Measurements from ENCODE around the gene MUC5B.

The MUC5B gene

GRCh38 chr11:1271406-1271805 is 48.5 kb downstream of the MUC5B start:
- Histone ChIP-seq H3K27me3 (ENCODE audit: low read depth, low read length) (no peaks in the 10 kb centered on the region), H3K4me3 (ENCODE audit: low read depth in 1 of 2, low read length in 2 of 2) (no peak overlapping the region), H3K36me3 (ENCODE audit: control insufficient read depth in 1 of 2, insufficient read depth in 2 of 2, low read length in 2 of 2) (peaks cover 1 to 23% of the 10 kb centered on the region in 2 donors), H3K27ac (ENCODE audit: low read length) (no peak overlapping the region), H3K4me1 (ENCODE audit: control insufficient read depth in 1 of 2, insufficient read depth in 2 of 2, low read length in 2 of 2) (peaks cover 0 to 6% of the 10 kb centered on the region in 2 donors), H3K9me3 (ENCODE audit: control insufficient read depth in 1 of 2, low read length in 2 of 2) (no peaks in the 10 kb centered on the region)

- H3K27me3 ChIP-seq (ENCODE audit: low read depth, low read length), result no peaks in the 10 kb centered on the region
- peaks cover 0 to 11% of the 10 kb centered on the region in 2 donors for H3K4me1 ChIP-seq (ENCODE audit: control insufficient read depth in 1 of 2, insufficient read depth in 2 of 2, low read length in 2 of 2)
- no peak overlapping the region for H3K4me3 ChIP-seq (ENCODE audit: low read depth in 1 of 2, low read length in 2 of 2)
- H3K27ac ChIP-seq (ENCODE audit: low read length), result no peak overlapping the region
- no peaks in the 10 kb centered on the region for H3K9me3 ChIP-seq (ENCODE audit: control insufficient read depth in 1 of 2, low read length in 2 of 2)
- peaks cover 6 to 28% of the 10 kb centered on the region in 2 donors for H3K36me3 ChIP-seq (ENCODE audit: control insufficient read depth in 1 of 2, insufficient read depth in 2 of 2, low read length in 2 of 2)
Measured at GRCh38 chr11:1271927-1272326, 49.1 kb downstream of the MUC5B start.

- Histone ChIP-seq H3K9me3 (ENCODE audit: control insufficient read depth in 1 of 2, low read length in 2 of 2) (no peaks in the 10 kb centered on the region), H3K27ac (ENCODE audit: low read length) (no peak overlapping the region), H3K36me3 (ENCODE audit: control insufficient read depth in 1 of 2, insufficient read depth in 2 of 2, low read length in 2 of 2) (peaks cover 6 to 34% of the 10 kb centered on the region in 2 donors), H3K4me3 (ENCODE audit: low read depth in 1 of 2, low read length in 2 of 2) (no peak overlapping the region), H3K4me1 (ENCODE audit: control insufficient read depth in 1 of 2, insufficient read depth in 2 of 2, low read length in 2 of 2) (peaks cover 0 to 11% of the 10 kb centered on the region in 2 donors), H3K27me3 (ENCODE audit: low read depth, low read length) (no peaks in the 10 kb centered on the region)
Measured at GRCh38 chr11:1272531-1272930, 49.7 kb downstream of the MUC5B start.

- peaks cover 6 to 51% of the 10 kb centered on the region in 2 donors for H3K36me3 ChIP-seq (ENCODE audit: control insufficient read depth in 1 of 2, insufficient read depth in 2 of 2, low read length in 2 of 2)
- peaks cover 0 to 11% of the 10 kb centered on the region in 2 donors for H3K4me1 ChIP-seq (ENCODE audit: control insufficient read depth in 1 of 2, insufficient read depth in 2 of 2, low read length in 2 of 2)
- H3K27ac ChIP-seq (ENCODE audit: low read length), result no peak overlapping the region
- H3K27me3 ChIP-seq (ENCODE audit: low read depth, low read length), result no peaks in the 10 kb centered on the region
- H3K9me3 ChIP-seq (ENCODE audit: control insufficient read depth in 1 of 2, low read length in 2 of 2), result no peaks in the 10 kb centered on the region
- H3K4me3 ChIP-seq (ENCODE audit: low read depth in 1 of 2, low read length in 2 of 2), result no peak overlapping the region
Measured at GRCh38 chr11:1274501-1274900, 51.6 kb downstream of the MUC5B start.

- Histone ChIP-seq H3K4me3 (ENCODE audit: low read depth in 1 of 2, low read length in 2 of 2) (no peak overlapping the region), H3K9me3 (ENCODE audit: control insufficient read depth in 1 of 2, low read length in 2 of 2) (no peaks in the 10 kb centered on the region), H3K36me3 (ENCODE audit: control insufficient read depth in 1 of 2, insufficient read depth in 2 of 2, low read length in 2 of 2) (peaks cover 6 to 55% of the 10 kb centered on the region in 2 donors), H3K4me1 (ENCODE audit: control insufficient read depth in 1 of 2, insufficient read depth in 2 of 2, low read length in 2 of 2) (peaks cover 0 to 11% of the 10 kb centered on the region in 2 donors), H3K27me3 (ENCODE audit: low read depth, low read length) (no peaks in the 10 kb centered on the region), H3K27ac (ENCODE audit: low read length) (no peak overlapping the region)
Measured at GRCh38 chr11:1275021-1275420, 52.2 kb downstream of the MUC5B start.

GRCh38 chr11:1276041-1276790 is 53.4 kb downstream of the MUC5B start:
- peaks cover 14 to 67% of the 10 kb centered on the region in 2 donors for H3K36me3 ChIP-seq (ENCODE audit: control insufficient read depth in 1 of 2, insufficient read depth in 2 of 2, low read length in 2 of 2)
- no peaks in the 10 kb centered on the region for H3K27me3 ChIP-seq (ENCODE audit: low read depth, low read length)
- H3K4me1 ChIP-seq (ENCODE audit: control insufficient read depth in 1 of 2, insufficient read depth in 2 of 2, low read length in 2 of 2), result peaks cover 0 to 11% of the 10 kb centered on the region in 2 donors
- H3K27ac ChIP-seq (ENCODE audit: low read length), result no peak overlapping the region
- H3K9me3 ChIP-seq (ENCODE audit: control insufficient read depth in 1 of 2, low read length in 2 of 2), result no peaks in the 10 kb centered on the region
- no peak overlapping the region for H3K4me3 ChIP-seq (ENCODE audit: low read depth in 1 of 2, low read length in 2 of 2)

GRCh38 chr11:1276866-1277615 is 54.2 kb downstream of the MUC5B start:
- Histone ChIP-seq H3K4me3 (ENCODE audit: low read depth in 1 of 2, low read length in 2 of 2) (no peak overlapping the region), H3K27ac (ENCODE audit: low read length) (no peak overlapping the region), H3K36me3 (ENCODE audit: control insufficient read depth in 1 of 2, insufficient read depth in 2 of 2, low read length in 2 of 2) (peaks cover 17 to 75% of the 10 kb centered on the region in 2 donors), H3K27me3 (ENCODE audit: low read depth, low read length) (no peaks in the 10 kb centered on the region), H3K4me1 (ENCODE audit: control insufficient read depth in 1 of 2, insufficient read depth in 2 of 2, low read length in 2 of 2) (peaks cover 0 to 11% of the 10 kb centered on the region in 2 donors), H3K9me3 (ENCODE audit: control insufficient read depth in 1 of 2, low read length in 2 of 2) (no peaks in the 10 kb centered on the region)

GRCh38 chr11:1277936-1278512 is 55.2 kb downstream of the MUC5B start:
- peaks cover 0 to 11% of the 10 kb centered on the region in 2 donors for H3K4me1 ChIP-seq (ENCODE audit: control insufficient read depth in 1 of 2, insufficient read depth in 2 of 2, low read length in 2 of 2)
- no peaks in the 10 kb centered on the region for H3K9me3 ChIP-seq (ENCODE audit: control insufficient read depth in 1 of 2, low read length in 2 of 2)
- H3K36me3 ChIP-seq (ENCODE audit: control insufficient read depth in 1 of 2, insufficient read depth in 2 of 2, low read length in 2 of 2), result peaks cover 17 to 78% of the 10 kb centered on the region in 2 donors
- H3K27ac ChIP-seq (ENCODE audit: low read length), result no peak overlapping the region
- H3K27me3 ChIP-seq (ENCODE audit: low read depth, low read length), result no peaks in the 10 kb centered on the region
- H3K4me3 ChIP-seq (ENCODE audit: low read depth in 1 of 2, low read length in 2 of 2), result no peak overlapping the region

GRCh38 chr11:1278766-1279673 is 56.2 kb downstream of the MUC5B start:
- H3K27me3 ChIP-seq (ENCODE audit: low read depth, low read length), result no peaks in the 10 kb centered on the region
- no peak overlapping the region for H3K4me3 ChIP-seq (ENCODE audit: low read depth in 1 of 2, low read length in 2 of 2)
- peaks cover 17 to 81% of the 10 kb centered on the region in 2 donors for H3K36me3 ChIP-seq (ENCODE audit: control insufficient read depth in 1 of 2, insufficient read depth in 2 of 2, low read length in 2 of 2)
- no peaks in the 10 kb centered on the region for H3K9me3 ChIP-seq (ENCODE audit: control insufficient read depth in 1 of 2, low read length in 2 of 2)
- H3K27ac ChIP-seq (ENCODE audit: low read length), result no peak overlapping the region
- H3K4me1 ChIP-seq (ENCODE audit: control insufficient read depth in 1 of 2, insufficient read depth in 2 of 2, low read length in 2 of 2), result peaks cover 0 to 11% of the 10 kb centered on the region in 2 donors

GRCh38 chr11:1279674-1280055 is 56.8 kb downstream of the MUC5B start:
- H3K27ac ChIP-seq (ENCODE audit: low read length), result no peak overlapping the region
- H3K9me3 ChIP-seq (ENCODE audit: control insufficient read depth in 1 of 2, low read length in 2 of 2), result no peaks in the 10 kb centered on the region
- peaks cover 0 to 11% of the 10 kb centered on the region in 2 donors for H3K4me1 ChIP-seq (ENCODE audit: control insufficient read depth in 1 of 2, insufficient read depth in 2 of 2, low read length in 2 of 2)
- no peaks in the 10 kb centered on the region for H3K27me3 ChIP-seq (ENCODE audit: low read depth, low read length)
- no peak overlapping the region for H3K4me3 ChIP-seq (ENCODE audit: low read depth in 1 of 2, low read length in 2 of 2)
- H3K36me3 ChIP-seq (ENCODE audit: control insufficient read depth in 1 of 2, insufficient read depth in 2 of 2, low read length in 2 of 2), result peaks cover 17 to 86% of the 10 kb centered on the region in 2 donors

All from muscle layer of duodenum (tissue), 2 donors.